ENCODE results near the gene CEACAM1. TPM values are rescaled to one million over a fixed set of nuclear protein-coding genes. Genes with fewer than 3 reads are reported as not detected.
A peak's percentile ranks its signal among the peaks of the same experiment; 100 is the strongest.
"Not testable (repeated sequence)": the region's sequence is repeated elsewhere in the genome, so short reads cannot be mapped to it uniquely, and the experiment has no call there.

Gene CEACAM1
- total RNA-seq, 5 donors from 2014 or later (not counting 1 experiment from before 2014, with no cell fraction given), result 2.4 to 10.8 (median 9.9) TPM

- no peak for ATAC-seq (replicated peaks in 1 of 4)
- ChIA-PET CTCF (interaction anchor here in 1 of 2 donors (0.7 kb wide), 1 partner anchor 93 kb away, joined by 3 read pairs; no protein-coding TSS in a partner anchor), POLR2A (no interaction called here)
- no peaks in the 10 kb centered on the region for H3K36me3 Mint-ChIP-seq
- H3K4me3 Mint-ChIP-seq, result no peak overlapping the region
- Histone ChIP-seq H3K9me3 (no peaks in the 10 kb centered on the region), H3K4me3 (ENCODE audit: control insufficient read depth in 1 of 2, extremely low read depth in 1 of 2, low read length in 1 of 2) (no peak overlapping the region), H3K27me3 (replicated peaks in 1 of 2; ENCODE audit: control insufficient read depth in 2 of 2, extremely low read depth in 1 of 2, insufficient read depth in 2 of 2, low read length in 1 of 2) (no peaks in the 10 kb centered on the region), H3K27ac (ENCODE audit: low read length) (no peak overlapping the region), H3K4me1 (ENCODE audit: control insufficient read depth in 1 of 2, extremely low read depth in 1 of 2, insufficient read depth in 2 of 2, low read length in 2 of 2) (peaks cover 16 to 32% of the 10 kb centered on the region in 2 experiments), H3K36me3 (ENCODE audit: control insufficient read depth in 2 of 2, extremely low read depth in 1 of 2, insufficient read depth in 1 of 2, low read length in 1 of 2) (no peaks in the 10 kb centered on the region)
- H3K27ac Mint-ChIP-seq, result no peak overlapping the region
- peaks cover 30% of the 10 kb centered on the region in 3 donors for H3K4me1 Mint-ChIP-seq
- 40% methylated on average over 1 of the region's 3 CpGs for WGBS (ENCODE audit: insufficient coverage)
- DNase-seq, result no peak
- H3K9me3 Mint-ChIP-seq, result no peaks in the 10 kb centered on the region
- H3K27me3 Mint-ChIP-seq, result no peaks in the 10 kb centered on the region
Measured at GRCh38 chr19:42531313-42531712, 3.0 kb upstream of the CEACAM1 start.

GRCh38 chr19:42529248-42529764 lies 1.0 kb upstream of the CEACAM1 start:
- Mint-ChIP-seq H3K9me3 (no peaks in the 10 kb centered on the region), H3K27me3 (no peaks in the 10 kb centered on the region), H3K36me3 (no peaks in the 10 kb centered on the region), H3K27ac (peak overlapping the region; percentile 92 to 95), H3K4me3 (peak overlapping the region; percentile 76 to 84 (median 83)), H3K4me1 (peaks cover 35 to 43% (median 42%) of the 10 kb centered on the region in 3 donors)
- DNase-seq, result peak; percentile 27 to 82 (median 56)
- whole genome bisulfite sequencing (ENCODE audit: insufficient coverage), result no CpG with 5 or more reads among the region's 3 CpGs
- H3K4me1 ChIP-seq (ENCODE audit: control insufficient read depth in 1 of 2, extremely low read depth in 1 of 2, insufficient read depth in 2 of 2, low read length in 2 of 2), result peaks cover 16 to 35% of the 10 kb centered on the region in 2 experiments
- no peaks in the 10 kb centered on the region for H3K9me3 ChIP-seq
- H3K4me3 ChIP-seq (ENCODE audit: control insufficient read depth in 1 of 2, extremely low read depth in 1 of 2, low read length in 1 of 2), result peak overlapping the region; percentile 40 to 48
- no peaks in the 10 kb centered on the region for H3K27me3 ChIP-seq (replicated peaks in 1 of 2; ENCODE audit: control insufficient read depth in 2 of 2, extremely low read depth in 1 of 2, insufficient read depth in 2 of 2, low read length in 1 of 2)
- H3K27ac ChIP-seq (ENCODE audit: low read length), result peak overlapping the region; percentile 48
- ATAC-seq (replicated peaks in 1 of 4), result peak; percentile 76 to 84 (median 80)
- CTCF ChIA-PET, result interaction anchor here (0.5 to 2.9 kb wide), 10 partner anchors 16 to 89 kb away, joined by 3 to 35 read pairs (median 4); no protein-coding TSS in a partner anchor
- POLR2A ChIA-PET, result no interaction called here
- H3K36me3 ChIP-seq (ENCODE audit: control insufficient read depth in 2 of 2, extremely low read depth in 1 of 2, insufficient read depth in 1 of 2, low read length in 1 of 2), result no peaks in the 10 kb centered on the region

GRCh38 chr19:42524943-42525342 lies 3.3 kb downstream of the CEACAM1 start:
- ChIA-PET POLR2A (no interaction called here), CTCF (no interaction called here)
- ATAC-seq (replicated peaks in 1 of 4) (no peak), DNase-seq (no peak)
- Histone ChIP-seq H3K4me3 (ENCODE audit: control insufficient read depth in 1 of 2, extremely low read depth in 1 of 2, low read length in 1 of 2) (no peak overlapping the region), H3K27me3 (replicated peaks in 1 of 2; ENCODE audit: control insufficient read depth in 2 of 2, extremely low read depth in 1 of 2, insufficient read depth in 2 of 2, low read length in 1 of 2) (no peaks in the 10 kb centered on the region), H3K9me3 (no peaks in the 10 kb centered on the region), H3K4me1 (ENCODE audit: control insufficient read depth in 1 of 2, extremely low read depth in 1 of 2, insufficient read depth in 2 of 2, low read length in 2 of 2) (peaks cover 16 to 35% of the 10 kb centered on the region in 2 experiments), H3K27ac (ENCODE audit: low read length) (no peak overlapping the region), H3K36me3 (ENCODE audit: control insufficient read depth in 2 of 2, extremely low read depth in 1 of 2, insufficient read depth in 1 of 2, low read length in 1 of 2) (peaks cover 0 to 3% of the 10 kb centered on the region in 2 donors)
- Mint-ChIP-seq H3K27ac (peak overlapping the region in 1 of 2 donors; percentile 29), H3K4me3 (peak overlapping the region in 1 of 3 donors; percentile 36), H3K27me3 (no peaks in the 10 kb centered on the region), H3K4me1 (peaks cover 37 to 53% (median 52%) of the 10 kb centered on the region in 3 donors), H3K9me3 (no peaks in the 10 kb centered on the region), H3K36me3 (peaks cover 18% of the 10 kb centered on the region)
- 43% methylated on average over 1 of the region's 2 CpGs for WGBS (ENCODE audit: insufficient coverage)

- ATAC-seq (replicated peaks in 1 of 4) (no peak), DNase-seq (no peak)
- no peak overlapping the region for H3K27ac ChIP-seq (ENCODE audit: low read length)
- no peak overlapping the region for H3K4me3 ChIP-seq (ENCODE audit: control insufficient read depth in 1 of 2, extremely low read depth in 1 of 2, low read length in 1 of 2)
- Mint-ChIP-seq H3K27ac (no peak overlapping the region), H3K9me3 (no peaks in the 10 kb centered on the region), H3K27me3 (no peaks in the 10 kb centered on the region), H3K4me3 (peak overlapping the region in 1 of 3 donors; percentile 36), H3K4me1 (peaks cover 32 to 49% (median 49%) of the 10 kb centered on the region in 3 donors), H3K36me3 (peaks cover 22% of the 10 kb centered on the region)
- H3K4me1 ChIP-seq (ENCODE audit: control insufficient read depth in 1 of 2, extremely low read depth in 1 of 2, insufficient read depth in 2 of 2, low read length in 2 of 2), result peaks cover 15 to 32% of the 10 kb centered on the region in 2 experiments
- no peaks in the 10 kb centered on the region for H3K9me3 ChIP-seq
- CTCF ChIA-PET, result no interaction called here
- no peaks in the 10 kb centered on the region for H3K27me3 ChIP-seq (replicated peaks in 1 of 2; ENCODE audit: control insufficient read depth in 2 of 2, extremely low read depth in 1 of 2, insufficient read depth in 2 of 2, low read length in 1 of 2)
- H3K36me3 ChIP-seq (ENCODE audit: control insufficient read depth in 2 of 2, extremely low read depth in 1 of 2, insufficient read depth in 1 of 2, low read length in 1 of 2), result peaks cover 0 to 3% of the 10 kb centered on the region in 2 donors
- POLR2A ChIA-PET, result no interaction called here
- 83% methylated on average over 5 of the region's 5 CpGs for WGBS (ENCODE audit: insufficient coverage)
Measured at GRCh38 chr19:42524250-42524649, 4.0 kb downstream of the CEACAM1 start.

GRCh38 chr19:42522262-42522661 lies 6.0 kb downstream of the CEACAM1 start:
- H3K27me3 ChIP-seq (replicated peaks in 1 of 2; ENCODE audit: control insufficient read depth in 2 of 2, extremely low read depth in 1 of 2, insufficient read depth in 2 of 2, low read length in 1 of 2); H3K36me3 ChIP-seq (ENCODE audit: control insufficient read depth in 2 of 2, extremely low read depth in 1 of 2, insufficient read depth in 1 of 2, low read length in 1 of 2); ATAC-seq (replicated peaks in 1 of 4); POLR2A ChIA-PET; H3K27me3 Mint-ChIP-seq; H3K4me3 ChIP-seq (ENCODE audit: control insufficient read depth in 1 of 2, extremely low read depth in 1 of 2, low read length in 1 of 2); H3K27ac ChIP-seq (ENCODE audit: low read length); H3K27ac Mint-ChIP-seq; H3K9me3 Mint-ChIP-seq; H3K9me3 ChIP-seq; H3K4me3 Mint-ChIP-seq; CTCF ChIA-PET; DNase-seq: not testable (repeated sequence)
- WGBS (ENCODE audit: insufficient coverage), result 96% methylated on average over 9 of the region's 12 CpGs
- peaks cover 0 to 13% of the 10 kb centered on the region in 2 experiments for H3K4me1 ChIP-seq (ENCODE audit: control insufficient read depth in 1 of 2, extremely low read depth in 1 of 2, insufficient read depth in 2 of 2, low read length in 2 of 2)
- Mint-ChIP-seq H3K4me1 (peaks cover 13 to 30% (median 29%) of the 10 kb centered on the region in 3 donors), H3K36me3 (peaks cover 36% of the 10 kb centered on the region)

GRCh38 chr19:42521346-42522030 lies 6.8 kb downstream of the CEACAM1 start:
- Histone ChIP-seq H3K27me3 (replicated peaks in 1 of 2; ENCODE audit: control insufficient read depth in 2 of 2, extremely low read depth in 1 of 2, insufficient read depth in 2 of 2, low read length in 1 of 2) (no peaks in the 10 kb centered on the region), H3K27ac (ENCODE audit: low read length) (no peak overlapping the region), H3K9me3 (no peaks in the 10 kb centered on the region), H3K36me3 (ENCODE audit: control insufficient read depth in 2 of 2, extremely low read depth in 1 of 2, insufficient read depth in 1 of 2, low read length in 1 of 2) (peaks cover 0 to 3% of the 10 kb centered on the region in 2 donors), H3K4me3 (ENCODE audit: control insufficient read depth in 1 of 2, extremely low read depth in 1 of 2, low read length in 1 of 2) (no peak overlapping the region), H3K4me1 (ENCODE audit: control insufficient read depth in 1 of 2, extremely low read depth in 1 of 2, insufficient read depth in 2 of 2, low read length in 2 of 2) (peaks cover 0 to 5% of the 10 kb centered on the region in 2 experiments)
- Mint-ChIP-seq H3K36me3 (peaks cover 37% of the 10 kb centered on the region), H3K27me3 (no peaks in the 10 kb centered on the region), H3K27ac (no peak overlapping the region), H3K9me3 (no peaks in the 10 kb centered on the region), H3K4me3 (no peak overlapping the region), H3K4me1 (peaks cover 8 to 24% (median 24%) of the 10 kb centered on the region in 3 donors)
- POLR2A ChIA-PET, result no interaction called here
- ATAC-seq (replicated peaks in 1 of 4) (no peak), DNase-seq (no peak)
- 84% methylated on average over 5 of the region's 6 CpGs for WGBS (ENCODE audit: insufficient coverage)
- CTCF ChIA-PET, result interaction anchor here in 1 of 2 donors (0.6 kb wide), 1 partner anchor 39 kb away, joined by 3 read pairs; no protein-coding TSS in a partner anchor
